GM18526 (cell line): ENCODE data around the gene RFX1.

Source experiments
- POLR2A ChIP-seq: IDR thresholded peaks from 3 replicates; pipeline ENCODE4 v1.6.1; 2011; ENCODE audit not compliant: insufficient read length; ENCODE audit errors: extremely low read depth

The RFX1 gene

GRCh38 chr19:13974073-13974472 is 32.0 kb downstream of the RFX1 start:
- no peak for TF ChIP-seq POLR2A

GRCh38 chr19:13972368-13973155 is 33.6 kb downstream of the RFX1 start:
- no peak for TF ChIP-seq POLR2A

DNA sequence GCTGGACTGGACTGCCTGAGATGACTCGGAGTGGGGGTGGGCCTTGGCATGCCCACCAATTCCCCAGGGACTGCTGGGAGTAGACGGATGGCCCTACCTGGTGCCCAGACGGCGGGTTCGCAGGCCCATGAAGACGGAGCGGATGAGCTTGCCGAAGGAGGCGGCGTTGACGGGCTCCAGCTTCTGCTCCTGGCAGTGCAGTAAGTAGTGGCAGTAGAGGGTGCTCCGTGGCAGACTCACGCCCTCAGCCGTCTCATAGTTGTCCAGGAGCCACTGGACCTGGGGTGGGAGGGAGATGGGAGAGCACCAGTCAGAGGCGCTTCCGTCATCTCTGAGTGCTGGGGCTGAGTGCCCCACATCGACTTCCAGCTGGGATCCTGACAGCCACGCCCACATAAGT is 36.2 kb downstream of the RFX1 start:
- no peak for TF ChIP-seq POLR2A

GRCh38 chr19:13968999-13969398 is 37.1 kb downstream of the RFX1 start:
- no peak for TF ChIP-seq POLR2A

DNA sequence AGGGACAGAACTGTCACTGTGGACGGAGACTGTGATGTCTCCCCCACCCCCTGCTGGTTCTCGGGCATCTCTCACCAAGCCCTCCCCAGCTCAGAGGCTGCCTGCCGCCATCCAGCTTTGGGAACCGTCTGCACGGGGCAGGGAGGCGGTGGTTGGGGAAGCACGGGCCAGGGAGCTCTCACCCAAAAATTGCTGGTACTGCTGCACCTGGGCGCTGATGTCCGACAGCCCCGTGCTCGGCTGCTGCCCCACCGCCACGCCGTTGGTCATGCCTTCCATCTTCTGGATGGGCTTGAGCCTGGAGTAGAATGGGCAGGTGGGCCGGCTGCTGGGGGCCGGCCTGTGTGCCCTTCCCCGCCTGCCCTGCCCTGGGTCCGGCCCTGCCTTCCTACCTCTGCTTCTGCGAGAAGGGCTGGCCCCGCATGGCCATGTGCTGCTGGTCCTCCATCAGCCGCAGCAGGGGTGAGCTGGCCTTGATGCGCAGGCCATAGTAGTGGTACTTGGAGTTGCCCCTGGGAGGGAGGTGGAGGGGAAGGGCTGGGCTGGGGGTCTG is 37.7 kb downstream of the RFX1 start:
- TF ChIP-seq POLR2A = no peak

GRCh38 chr19:13966684-13967128 is 39.4 kb downstream of the RFX1 start:
- TF ChIP-seq POLR2A = no peak

DNA sequence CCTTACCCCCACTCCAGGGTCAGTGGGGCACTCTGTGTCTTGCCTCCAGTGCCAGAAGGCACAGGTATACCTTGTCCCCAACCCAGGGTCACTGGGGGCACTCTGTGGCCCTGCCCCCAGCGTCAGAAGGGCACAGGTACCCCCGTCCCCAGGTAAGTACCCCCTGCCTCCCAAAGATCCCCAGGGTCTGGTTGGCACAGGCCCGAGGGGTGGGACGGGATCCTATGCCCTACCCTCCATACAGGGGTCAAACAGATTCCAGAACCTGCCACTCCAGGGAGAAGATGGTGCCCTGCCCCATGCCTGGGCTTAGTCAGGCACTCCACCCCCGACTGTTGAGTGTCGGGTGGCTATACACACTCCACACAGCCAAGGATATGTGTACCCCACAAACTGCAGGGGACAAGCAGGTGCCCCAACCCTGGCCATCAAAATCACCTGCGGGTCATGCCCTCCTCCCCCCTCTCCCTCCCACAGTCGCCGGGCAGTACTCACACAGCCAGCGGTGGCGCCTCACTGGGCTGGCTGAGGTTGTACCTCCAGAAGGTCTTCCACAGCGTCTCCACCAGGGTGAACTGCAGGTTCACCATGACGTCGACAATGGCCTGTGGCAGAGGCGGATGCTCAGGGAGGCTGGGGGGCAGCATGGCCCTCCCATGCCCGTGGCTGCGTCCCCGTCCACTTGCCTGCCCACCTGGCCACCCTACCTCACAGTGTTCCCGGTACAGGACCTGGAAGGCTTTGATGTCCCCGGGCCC is 40.0 kb downstream of the RFX1 start:
- TF ChIP-seq POLR2A = no peak

- TF ChIP-seq POLR2A = no peak
Measured at GRCh38 chr19:13965377-13965896, 40.7 kb downstream of the RFX1 start.

- TF ChIP-seq POLR2A = no peak
Measured at GRCh38 chr19:13964776-13965175, 41.3 kb downstream of the RFX1 start.

DNA sequence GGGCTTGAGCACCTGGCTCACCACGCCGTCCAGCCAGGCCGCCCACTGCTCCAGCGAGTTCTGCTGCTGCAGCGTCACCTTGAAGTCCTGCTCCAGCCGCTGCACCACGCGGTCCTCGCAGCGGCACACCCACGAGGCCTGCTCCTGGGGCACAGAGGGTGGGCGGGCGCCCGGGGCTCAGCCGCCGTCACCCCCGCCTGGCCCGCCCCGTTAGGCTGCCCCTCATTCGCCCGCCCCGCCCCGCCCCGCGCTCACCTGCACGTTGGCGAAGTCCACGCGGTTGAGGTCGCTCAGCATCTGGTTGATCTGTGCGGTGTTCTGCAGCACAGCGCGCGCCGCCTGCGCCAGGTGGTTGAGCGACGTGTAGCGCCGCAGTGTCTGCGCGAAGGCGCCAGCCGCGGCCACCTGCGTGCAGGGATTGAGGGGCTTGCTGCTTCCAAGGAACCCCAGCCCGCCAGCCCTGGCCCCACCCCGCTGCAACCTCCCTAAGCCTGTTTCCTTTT is 42.5 kb downstream of the RFX1 start:
- no peak for TF ChIP-seq POLR2A

DNA sequence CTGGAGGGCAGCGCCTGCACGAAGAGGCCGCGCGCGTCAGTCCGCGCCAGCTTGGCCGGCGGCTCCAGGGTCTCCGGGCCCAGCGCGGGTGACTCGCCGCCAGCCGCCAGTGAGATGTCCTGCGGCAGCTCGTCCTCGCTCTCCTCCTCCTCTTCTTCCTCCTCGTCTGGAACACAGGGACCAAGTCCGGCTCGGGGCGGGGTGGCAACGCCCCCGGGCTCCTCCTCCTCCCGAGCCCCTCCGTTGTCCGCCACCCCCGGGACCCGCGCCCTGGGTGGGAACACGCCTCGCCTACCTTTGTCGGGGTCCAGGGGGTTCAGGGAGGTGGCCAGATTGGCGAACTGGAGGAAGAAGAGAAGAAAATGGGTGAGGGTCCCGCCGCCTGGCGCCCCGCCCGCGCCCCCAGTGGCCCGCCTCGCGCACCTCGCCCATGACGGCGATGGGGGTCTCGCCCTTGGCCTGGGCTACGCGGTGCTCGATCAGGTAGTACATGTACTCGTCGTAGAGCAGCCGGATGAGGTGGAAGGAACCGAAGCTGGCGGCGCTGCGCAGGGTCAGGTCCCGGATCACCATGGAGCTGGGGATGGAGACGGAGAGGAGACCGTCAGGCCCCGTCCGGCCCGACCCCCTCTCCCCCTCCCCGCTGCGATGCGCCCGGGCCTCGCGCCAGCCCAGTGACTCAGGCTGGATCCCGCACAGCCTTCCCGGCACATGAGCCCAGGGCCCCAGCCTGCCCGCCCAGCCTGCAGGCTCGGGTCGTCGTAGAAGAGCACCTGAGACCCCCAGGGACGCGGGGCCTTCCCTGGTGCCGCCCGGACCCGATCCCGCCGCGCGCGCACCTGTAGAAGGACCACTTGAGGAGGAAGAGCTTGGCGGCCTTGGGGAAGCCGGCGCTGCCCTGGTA is 43.2 kb downstream of the RFX1 start:
- TF ChIP-seq POLR2A = no peak

DNA sequence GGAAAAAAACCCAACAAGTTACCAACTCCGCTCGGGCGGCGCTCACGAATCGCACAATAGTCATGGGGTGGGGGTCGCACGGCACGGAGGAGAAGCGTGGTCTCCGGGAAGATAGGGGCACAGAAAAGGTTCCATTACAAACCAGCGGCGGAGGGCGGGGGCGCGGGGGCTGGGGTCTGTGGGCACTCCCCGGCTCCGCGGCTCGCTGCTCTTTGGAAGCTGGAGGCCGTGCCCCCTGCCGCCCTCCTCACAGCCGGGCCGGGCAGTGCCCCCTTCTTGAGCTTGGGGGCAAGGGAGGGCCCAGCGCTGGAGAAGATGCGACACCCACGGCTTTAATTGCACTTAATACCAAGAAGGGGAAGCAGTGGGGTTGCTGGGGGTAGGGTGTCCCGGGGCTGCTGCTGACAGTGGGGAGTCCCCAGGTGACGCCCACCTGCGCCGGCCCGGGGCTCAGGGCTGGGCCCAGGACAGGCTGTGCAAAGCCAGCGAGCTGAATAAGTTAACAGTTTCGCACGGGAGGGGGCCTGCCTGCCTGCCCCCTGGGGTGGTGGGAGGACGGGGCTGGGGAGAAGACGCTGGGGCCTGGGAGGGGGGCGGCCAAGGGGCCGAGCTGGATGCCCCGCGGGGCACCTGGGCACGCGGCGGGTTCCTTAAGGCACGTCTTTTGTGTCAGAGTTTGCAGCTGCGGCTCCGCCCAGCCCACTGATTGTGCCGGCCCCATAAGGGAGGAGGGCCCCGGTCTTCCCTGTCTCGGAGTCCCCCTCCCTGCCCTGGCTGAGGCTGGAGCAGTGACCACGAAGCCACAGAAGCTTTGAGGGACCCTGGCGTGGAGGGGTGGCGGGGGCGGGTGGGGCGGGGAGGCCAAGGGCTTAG is 44.1 kb downstream of the RFX1 start:
- TF ChIP-seq POLR2A = no peak

GRCh38 chr19:13960863-13961784 is 45.0 kb downstream of the RFX1 start:
- no peak for TF ChIP-seq POLR2A
